GM23338 (cell line): ENCODE data around the gene MRGPRE. TPM values are rescaled to one million over a fixed set of nuclear protein-coding genes. Genes with fewer than 3 reads are reported as not detected.

Experiments
- ATAC-seq: fragments of 200-7000 bp; cut with Tn5 transposase; 3 replicates; pipeline ENCODE4 v1.9.1; 2020
- DNase-seq: peaks from one replicate; pipeline ENCODE4 v3.0.0-alpha.2; 2015; ENCODE audit warnings: low spot score
- H2AFZ ChIP-seq: fragments of 200-600 bp; sonication (generic); 2 replicates; pipeline ENCODE4 v1.8.0; 2016; ENCODE audit warnings: antibody characterized with exemption, mild to moderate bottlenecking, moderate library complexity
- H3F3A ChIP-seq: fragments of 200-600 bp; sonication (generic); replicated peaks from 2 replicates; pipeline ENCODE4 v1.8.0; 2017; ENCODE audit warnings: antibody characterized with exemption, mixed run types, low read depth
- H3K27ac ChIP-seq: fragments of 200-600 bp; sonication (generic); 2 replicates; pipeline ENCODE4 v1.6.1; 2016; ENCODE audit warnings: low read depth
- H3K27me3 ChIP-seq: fragments of 200-600 bp; sonication (generic); 2 replicates; pipeline ENCODE4 v1.8.0; 2016; ENCODE audit warnings: mild to moderate bottlenecking, mixed run types, moderate library complexity; ENCODE audit not compliant: insufficient read depth
- H3K36me3 ChIP-seq: fragments of 200-600 bp; sonication (generic); 2 replicates; pipeline ENCODE4 v1.8.0; 2016; ENCODE audit warnings: mild to moderate bottlenecking; ENCODE audit not compliant: insufficient read depth
- H3K4me1 ChIP-seq: fragments of 200-600 bp; sonication (generic); 2 replicates; pipeline ENCODE4 v1.8.0; 2016; ENCODE audit warnings: mild to moderate bottlenecking, moderate library complexity; ENCODE audit not compliant: insufficient read depth
- H3K4me2 ChIP-seq: fragments of 200-600 bp; sonication (generic); 2 replicates; pipeline ENCODE4 v1.7.1; 2017; ENCODE audit warnings: mixed run types
- H3K4me3 ChIP-seq: fragments of 200-600 bp; sonication (generic); 2 replicates; pipeline ENCODE4 v1.6.1; 2016; ENCODE audit warnings: mixed run types
- H3K79me2 ChIP-seq: fragments of 200-600 bp; sonication (generic); replicated peaks from 2 replicates; pipeline ENCODE4 v1.8.0; 2017; ENCODE audit warnings: mild to moderate bottlenecking; ENCODE audit not compliant: insufficient read depth
- H3K9me2 ChIP-seq: fragments of 200-600 bp; sonication (generic); 2 replicates; pipeline ENCODE4 v1.8.0; 2017; ENCODE audit not compliant: insufficient read depth
- H4K20me1 ChIP-seq: fragments of 200-600 bp; sonication (generic); replicated peaks from 2 replicates; pipeline ENCODE4 v1.8.0; 2017; ENCODE audit warnings: mild to moderate bottlenecking; ENCODE audit not compliant: insufficient read depth
- H3K27ac Mint-ChIP-seq: 2 replicates; pipeline ENCODE4 v1.8.0; 2020; ENCODE audit warnings: inconsistent platforms, mild to moderate bottlenecking, moderate library complexity, mixed read lengths
- H3K27me3 Mint-ChIP-seq: 3 replicates; pipeline ENCODE4 v1.8.0; 2022; ENCODE audit warnings: low read depth, mild to moderate bottlenecking, moderate library complexity, mixed read lengths, inconsistent platforms; ENCODE audit not compliant: insufficient read depth, poor library complexity
- H3K36me3 Mint-ChIP-seq: 3 replicates; pipeline ENCODE4 v1.8.0; 2021; ENCODE audit warnings: low read depth, mild to moderate bottlenecking, inconsistent platforms, moderate library complexity, mixed read lengths
- H3K4me1 Mint-ChIP-seq: 3 replicates; pipeline ENCODE4 v1.8.0; 2020; ENCODE audit warnings: mild to moderate bottlenecking, inconsistent platforms, mixed read lengths
- H3K4me3 Mint-ChIP-seq: 3 replicates; pipeline ENCODE4 v1.8.0; 2021; ENCODE audit warnings: moderate library complexity, mild to moderate bottlenecking, inconsistent platforms, mixed read lengths
- H3K9me3 Mint-ChIP-seq: 3 replicates; pipeline ENCODE4 v1.8.0; 2020; ENCODE audit warnings: moderate library complexity, mild to moderate bottlenecking, inconsistent platforms, mixed read lengths
- CREB1 ChIP-seq: fragments of 250-450 bp; sonication (Bioruptor Pico); IDR thresholded peaks from 2 replicates; pipeline ENCODE4 v1.5.0; 2020; ENCODE audit warnings: low read depth, mild to moderate bottlenecking, moderate library complexity
- CTCF ChIP-seq, 2 experiments: fragments of 200-600 bp in 1 of 2; sonication (generic) in 1 of 2; conservative IDR thresholded peaks; 2 replicates each; pipeline versions ENCODE4 v1.5.1 to v1.6.1; 2016 to 2017; ENCODE audit warnings: antibody characterized with exemption in 2 of 2, low read depth in 2 of 2, mild to moderate bottlenecking in 2 of 2, moderate library complexity in 1 of 2
- EZH2 ChIP-seq: fragments of 200-600 bp; sonication (generic); IDR thresholded peaks from one replicate; pipeline ENCODE4 v1.8.0; 2017; ENCODE audit warnings: antibody characterized with exemption, mild to moderate bottlenecking, low read depth; ENCODE audit not compliant: unreplicated experiment
- EZH2phosphoT487 ChIP-seq: fragments of 200-600 bp; sonication (generic); IDR thresholded peaks from one replicate; pipeline ENCODE4 v1.8.1; 2018; ENCODE audit warnings: antibody characterized with exemption; ENCODE audit not compliant: unreplicated experiment
- JUNB ChIP-seq: IDR thresholded peaks from one replicate; pipeline ENCODE4 v1.6.1; 2016; ENCODE audit warnings: antibody characterized with exemption; ENCODE audit not compliant: unreplicated experiment
- NANOG ChIP-seq: IDR thresholded peaks from 2 replicates; pipeline ENCODE4 v1.6.1; 2016; ENCODE audit warnings: antibody characterized with exemption, borderline replicate concordance
- POLR2AphosphoS5 ChIP-seq: IDR thresholded peaks from 2 replicates; pipeline ENCODE4 v1.6.1; 2016; ENCODE audit warnings: antibody characterized with exemption, low read depth
- REST ChIP-seq: IDR thresholded peaks from one replicate; pipeline ENCODE4 v1.6.1; 2018; ENCODE audit warnings: antibody characterized with exemption; ENCODE audit not compliant: unreplicated experiment
- STAT1 ChIP-seq: IDR thresholded peaks from one replicate; pipeline ENCODE4 v1.6.1; 2016; ENCODE audit warnings: antibody characterized with exemption; ENCODE audit not compliant: unreplicated experiment
- ZNF114 ChIP-seq: fragments of 250-450 bp; sonication (Bioruptor Pico); IDR thresholded peaks from 2 replicates; pipeline ENCODE4 v1.5.0; 2020; ENCODE audit warnings: mild to moderate bottlenecking, moderate library complexity
- ZNF331 ChIP-seq: fragments of 250-450 bp; sonication (Bioruptor Pico); IDR thresholded peaks from 2 replicates; pipeline ENCODE4 v1.5.0; 2020; ENCODE audit warnings: low read depth, mild to moderate bottlenecking, moderate library complexity
- ZNF462 ChIP-seq: fragments of 250-450 bp; sonication (Bioruptor Pico); IDR thresholded peaks from 2 replicates; pipeline ENCODE4 v1.5.0; 2020; ENCODE audit warnings: mild to moderate bottlenecking, moderate library complexity
- polyA plus RNA-seq: library from polyadenylated mRNA; unstranded; fragments of >200 nt; fragmentation: Nextera tagmentation; extraction: Ambion mirVana; gene quantifications from 2 replicates; pipeline ENCODE4 v1.2.1, GENCODE V29; 2016
- total RNA-seq: library from RNA; depleted of rRNA; stranded (reverse); fragments of >200 nt; shearing (Covaris generic); gene quantifications from 2 replicates; pipeline ENCODE4 v1.2.3, GENCODE V29; 2014
- TF ChIP-seq, protein P1 (sequence below): IDR thresholded peaks from 2 replicates; pipeline ENCODE4 v1.6.1; 2016; ENCODE audit warnings: antibody characterized with exemption

Gene MRGPRE
- total and polyA plus RNA-seq, 2 experiments from 2014 or later: not detected

DNA sequence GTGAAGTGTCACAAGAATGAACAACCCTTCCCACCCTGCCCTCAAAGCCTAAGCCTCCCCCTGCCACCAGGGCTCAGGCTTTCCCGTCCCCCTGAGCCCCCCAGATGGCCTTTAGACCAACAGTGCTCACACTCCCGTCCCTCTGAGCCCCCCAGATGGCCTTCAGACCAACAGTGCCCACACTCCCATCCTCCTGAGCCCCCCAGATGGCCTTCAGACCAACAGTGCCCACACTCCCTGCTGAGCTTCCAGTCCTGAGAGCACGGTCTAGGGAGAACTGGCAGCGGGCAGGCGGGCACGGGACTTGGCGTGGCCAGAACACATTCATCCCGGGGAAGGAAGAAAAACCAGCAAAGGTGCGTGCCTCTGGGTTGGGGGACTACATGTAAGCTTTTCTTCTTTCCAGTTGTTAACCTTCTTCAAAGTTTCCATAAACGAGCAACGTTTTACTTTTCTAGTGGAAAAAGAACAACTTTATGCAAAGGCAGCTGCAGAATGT, 16.1 kb downstream of the MRGPRE start:
- DNase-seq: no peak
- H3K9me3 Mint-ChIP-seq: no peaks in the 10 kb centered on the region
- H3K4me3 Mint-ChIP-seq: no peak overlapping the region
- Histone ChIP-seq H3K27me3 (no peaks in the 10 kb centered on the region), H3F3A (no peaks in the 10 kb centered on the region), H3K9me2 (peaks cover 2% of the 10 kb centered on the region), H3K27ac (no peak overlapping the region), H2AFZ (no peak overlapping the region), H3K36me3 (0 out of 2 replicates have a peak, but pooled peaks cover 4% of the 10 kb centered on the region), H3K4me3 (no peak overlapping the region), H3K4me2 (no peak overlapping the region), H3K4me1 (peaks cover 13% of the 10 kb centered on the region; the same call in 1 of the 2 replicates), H4K20me1 (no peaks in the 10 kb centered on the region), H3K79me2 (no peaks in the 10 kb centered on the region)
- H3K4me1 Mint-ChIP-seq: peaks cover 24% of the 10 kb centered on the region
- H3K27me3 Mint-ChIP-seq: peaks cover 2% of the 10 kb centered on the region
- TF ChIP-seq CTCF (conservative IDR thresholded peaks at IDR 0.05; ENCODE audit: low read depth in 2 of 2) (no peak), POLR2AphosphoS5 (no peak), ZNF114 (CRISPR knock-in tag) (no peak), NANOG (no peak), STAT1 (no peak), ZNF331 (no peak), EZH2phosphoT487 (no peak), ZNF462 (CRISPR knock-in tag) (no peak), REST (no peak), EZH2 (no peak), CREB1 (no peak), JUNB (no peak)
- TF ChIP-seq, protein P1, sequence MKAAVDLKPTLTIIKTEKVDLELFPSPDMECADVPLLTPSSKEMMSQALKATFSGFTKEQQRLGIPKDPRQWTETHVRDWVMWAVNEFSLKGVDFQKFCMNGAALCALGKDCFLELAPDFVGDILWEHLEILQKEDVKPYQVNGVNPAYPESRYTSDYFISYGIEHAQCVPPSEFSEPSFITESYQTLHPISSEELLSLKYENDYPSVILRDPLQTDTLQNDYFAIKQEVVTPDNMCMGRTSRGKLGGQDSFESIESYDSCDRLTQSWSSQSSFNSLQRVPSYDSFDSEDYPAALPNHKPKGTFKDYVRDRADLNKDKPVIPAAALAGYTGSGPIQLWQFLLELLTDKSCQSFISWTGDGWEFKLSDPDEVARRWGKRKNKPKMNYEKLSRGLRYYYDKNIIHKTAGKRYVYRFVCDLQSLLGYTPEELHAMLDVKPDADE: no peak
- H3K27ac Mint-ChIP-seq: no peak overlapping the region
- no peak for ATAC-seq
- H3K36me3 Mint-ChIP-seq: no peaks in the 10 kb centered on the region
